Kidney tubule cell (primary cell): ENCODE data around the gene MPHOSPH8.
"Not testable (repeated sequence)": the region's sequence is repeated elsewhere in the genome, so short reads cannot be mapped to it uniquely, and the experiment has no call there.

Source experiments
- DNase-seq: peaks from one replicate; pipeline ENCODE4 v3.0.0-alpha.2; 2018; ENCODE audit warnings: low spot score

MPHOSPH8 gene

GRCh38 chr13:19685437-19685836 is 52.0 kb downstream of the MPHOSPH8 start:
- DNase-seq: no peak

GRCh38 chr13:19691447-19691846 is 58.0 kb downstream of the MPHOSPH8 start:
- not testable (repeated sequence) for DNase-seq

GRCh38 chr13:19695428-19695827 is 62.0 kb downstream of the MPHOSPH8 start:
- no peak for DNase-seq

- DNase-seq: no peak
Observed at GRCh38 chr13:19695829-19696228, 62.4 kb downstream of the MPHOSPH8 start.

GRCh38 chr13:19700963-19701362 is 67.5 kb downstream of the MPHOSPH8 start:
- not testable (repeated sequence) for DNase-seq

GRCh38 chr13:19701619-19702018 is 68.2 kb downstream of the MPHOSPH8 start:
- not testable (repeated sequence) for DNase-seq

- not testable (repeated sequence) for DNase-seq
Observed at GRCh38 chr13:19704256-19704655, 70.8 kb downstream of the MPHOSPH8 start.

GRCh38 chr13:19709039-19709438 is 75.6 kb downstream of the MPHOSPH8 start:
- DNase-seq: not testable (repeated sequence)

GRCh38 chr13:19709782-19710181 is 76.3 kb downstream of the MPHOSPH8 start:
- not testable (repeated sequence) for DNase-seq

- DNase-seq: peak; percentile 46
Observed at GRCh38 chr13:19713186-19713965, 79.9 kb downstream of the MPHOSPH8 start.

- no peak for DNase-seq
Observed at GRCh38 chr13:19720039-19720438, 86.6 kb downstream of the MPHOSPH8 start.
